ENCODE data around the gene MEX3A. TPM values are rescaled to one million over a fixed set of nuclear protein-coding genes. Genes with fewer than 3 reads are reported as not detected.

Gene MEX3A
- polyA plus RNA-seq, 2 of the 4 experiments (the other 2 are of a cell fraction): 1.8 to 4.9 TPM

DNA sequence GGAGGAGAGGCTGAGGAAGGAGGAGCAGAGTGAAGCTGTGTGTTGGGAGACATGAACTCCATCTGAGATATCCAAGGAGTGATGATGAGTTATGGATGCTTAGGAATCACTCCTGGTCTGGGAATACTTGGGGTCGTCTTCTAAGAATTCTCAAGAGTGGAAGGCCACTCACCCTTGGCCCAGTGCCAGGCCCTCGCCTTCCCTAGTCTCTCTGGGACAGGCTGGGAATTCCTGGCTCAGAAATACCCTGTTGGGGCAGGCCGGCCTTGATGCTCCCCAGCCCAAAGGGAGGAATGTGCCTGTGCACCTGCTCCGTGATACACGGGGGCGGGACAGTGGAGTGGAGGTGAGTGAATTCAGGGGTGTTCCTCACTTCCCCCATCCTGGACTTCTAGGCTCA is 19.6 kb upstream of the MEX3A start:
- DNase-seq (ENCODE audit: low read depth in 1 of 2, low spot score in 1 of 2): no peak
- POLR2A ChIA-PET: interaction anchor here (1.2 to 3.0 kb wide), 2 partner anchors 13 to 28 kb away, joined by 3 to 15 read pairs; partner anchors contain the start of gene LMNA
- 58% methylated on average over 6 of the region's 6 CpGs for WGBS (ENCODE audit: missing lambda C conversion rate)

DNA sequence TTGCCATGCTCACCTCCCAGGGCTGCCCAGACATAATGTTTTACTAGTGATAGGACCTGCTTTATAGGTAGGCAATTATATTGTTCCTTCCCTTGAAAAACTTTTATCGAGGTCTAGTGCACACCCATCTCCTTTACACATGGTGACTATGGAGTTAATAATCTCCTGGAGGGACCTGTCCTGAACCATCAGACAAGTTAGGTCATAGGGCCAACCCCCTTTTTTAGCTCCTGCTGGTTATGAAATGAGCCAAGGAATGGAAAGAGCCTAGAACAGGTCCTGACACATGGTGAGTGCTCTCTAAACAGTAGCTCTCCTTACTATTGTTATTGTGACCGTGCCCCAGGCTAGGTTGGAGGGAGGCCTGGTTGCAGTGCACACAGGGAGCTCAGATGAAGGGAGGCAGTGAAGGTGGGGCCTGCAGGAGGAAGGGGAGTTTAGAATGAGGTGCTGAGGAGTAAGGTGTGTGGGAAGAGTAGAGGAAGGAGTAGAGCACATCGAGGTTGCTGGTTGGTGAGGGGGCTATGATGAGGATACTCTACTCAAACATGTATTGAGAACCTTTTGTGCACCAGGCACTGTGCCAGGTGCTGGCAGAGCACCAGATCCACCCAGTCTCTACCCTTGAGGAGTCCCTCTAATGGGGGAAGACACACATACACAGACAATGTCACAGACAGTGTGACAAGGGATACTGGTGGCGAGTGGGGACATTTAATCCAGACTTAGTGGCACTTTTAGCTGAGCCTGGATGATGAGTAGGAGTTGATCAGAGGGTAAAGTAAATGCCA is 18.1 kb upstream of the MEX3A start:
- no peaks in the 10 kb centered on the region for H3K9me3 ChIP-seq
- ATAC-seq (no peak), DNase-seq (ENCODE audit: low read depth in 1 of 2, low spot score in 1 of 2) (no peak), FAIRE-seq (no peak)
- WGBS (ENCODE audit: missing lambda C conversion rate): 38% methylated on average over 4 of the region's 4 CpGs
- H3K27ac ChIP-seq: peak overlapping the region; percentile 48 to 92
- ChIA-PET POLR2A (interaction anchor here (0.6 to 1.6 kb wide), 4 partner anchors 14 to 237 kb away, joined by 3 to 9 read pairs (median 3); no protein-coding TSS in a partner anchor), CTCF (interaction anchor here (1.0 to 29.4 kb wide), 7 partner anchors 9 to 219 kb away, joined by 3 to 2239 read pairs (median 5); partner anchors contain the start of genes LMNA, SEMA4A and SLC25A44)
- peaks cover 78% of the 10 kb centered on the region for H3K4me1 ChIP-seq
- TF ChIP-seq, protein P1, sequence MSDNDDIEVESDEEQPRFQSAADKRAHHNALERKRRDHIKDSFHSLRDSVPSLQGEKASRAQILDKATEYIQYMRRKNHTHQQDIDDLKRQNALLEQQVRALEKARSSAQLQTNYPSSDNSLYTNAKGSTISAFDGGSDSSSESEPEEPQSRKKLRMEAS (IDR thresholded peaks at IDR 0.05): 0 out of 2 replicates have a peak, but pooled peaks have one; percentile 5
- TF ChIP-seq TFCP2L1 (CRISPR knock-in tag; IDR thresholded peaks at IDR 0.05): no peak
- H3K4me3 ChIP-seq: no peak overlapping the region
- peak overlapping the region; percentile 43 for H3K4me2 ChIP-seq

More for the DNA sequence above, 19.6 kb upstream of the MEX3A start:
- Histone ChIP-seq H3K4me3 (no peak overlapping the region), H3K9me3 (no peaks in the 10 kb centered on the region), H3K27ac (peak overlapping the region; percentile 48 to 92; a peak in 5 of 6 replicates), H3K4me2 (peak overlapping the region; percentile 43), H3K4me1 (peaks cover 75% of the 10 kb centered on the region)
- FAIRE-seq: no peak
- no peak for ATAC-seq
- CTCF ChIA-PET: interaction anchor here (1.2 to 29.4 kb wide), 5 partner anchors 10 to 122 kb away, joined by 4 to 2239 read pairs (median 8); partner anchors contain the start of genes LMNA and SEMA4A
- no peak for TF ChIP-seq JUN (IDR thresholded peaks at IDR 0.05)
- TF ChIP-seq, protein P2, sequence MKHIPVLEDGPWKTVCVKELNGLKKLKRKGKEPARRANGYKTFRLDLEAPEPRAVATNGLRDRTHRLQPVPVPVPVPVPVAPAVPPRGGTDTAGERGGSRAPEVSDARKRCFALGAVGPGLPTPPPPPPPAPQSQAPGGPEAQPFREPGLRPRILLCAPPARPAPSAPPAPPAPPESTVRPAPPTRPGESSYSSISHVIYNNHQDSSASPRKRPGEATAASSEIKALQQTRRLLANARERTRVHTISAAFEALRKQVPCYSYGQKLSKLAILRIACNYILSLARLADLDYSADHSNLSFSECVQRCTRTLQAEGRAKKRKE (CRISPR knock-in tag; IDR thresholded peaks at IDR 0.05; ENCODE audit: low read depth): no peak
- TF ChIP-seq FOSB (CRISPR knock-in tag; IDR thresholded peaks at IDR 0.05): no peak
- no peak for TF ChIP-seq RAD21 (conservative IDR thresholded peaks at IDR 0.05 in 1 of 2, IDR thresholded peaks at IDR 0.05 in 1 of 2)
- no peak for TF ChIP-seq CHD2 (IDR thresholded peaks at IDR 0.05; ENCODE audit: low read length, partially characterized antibody)
- TF ChIP-seq ESRRA (IDR thresholded peaks at IDR 0.05; ENCODE audit: borderline replicate concordance, low read length): no peak
- no peak for TF ChIP-seq TFCP2L1 (CRISPR knock-in tag; IDR thresholded peaks at IDR 0.05)
- TF ChIP-seq HOXB5 (CRISPR knock-in tag; IDR thresholded peaks at IDR 0.05): no peak
- no peak for TF ChIP-seq TP53 (CRISPR knock-in tag; IDR thresholded peaks at IDR 0.05)
- TF ChIP-seq EHMT2 (IDR thresholded peaks at IDR 0.05; ENCODE audit: low read depth): no peak
- TF ChIP-seq FOXS1 (CRISPR knock-in tag; IDR thresholded peaks at IDR 0.05): no peak
- no peak for TF ChIP-seq MAFK (IDR thresholded peaks at IDR 0.05; ENCODE audit: partially characterized antibody)
- no peak for TF ChIP-seq HDAC2 (IDR thresholded peaks at IDR 0.05)
- TF ChIP-seq RCOR1 (IDR thresholded peaks at IDR 0.05; ENCODE audit: low read depth, low read length): no peak
- TF ChIP-seq CEBPB (IDR thresholded peaks at IDR 0.05): no peak
- no peak for TF ChIP-seq EHF (CRISPR knock-in tag; IDR thresholded peaks at IDR 0.05)

DNA sequence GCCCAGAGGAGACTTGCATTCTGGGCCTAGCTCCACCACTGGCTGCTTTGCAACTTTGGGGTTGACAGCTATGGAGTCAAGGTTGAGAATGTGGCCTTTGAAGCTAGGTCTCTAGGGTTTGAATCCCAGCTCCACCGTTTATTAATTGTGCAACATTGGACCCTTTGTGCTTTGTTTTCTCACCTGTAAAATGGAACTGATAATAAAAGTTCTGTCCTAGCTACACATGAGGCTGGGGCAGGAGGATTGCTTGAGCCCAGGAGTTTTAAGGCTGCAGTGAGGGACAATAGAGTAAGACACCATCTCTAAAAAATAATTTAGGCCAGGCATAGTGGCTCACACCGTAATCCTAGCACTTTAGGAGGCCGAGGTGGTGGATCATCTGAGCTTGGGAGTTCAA is 17.0 kb upstream of the MEX3A start:
- WGBS (ENCODE audit: missing lambda C conversion rate): 78% methylated on average over 3 of the region's 3 CpGs
- H3K4me2 ChIP-seq: no peak overlapping the region
- POLR2A ChIA-PET: interaction anchor here (0.6 to 2.1 kb wide), 4 partner anchors 15 to 30 kb away, joined by 3 to 14 read pairs (median 6); partner anchors contain the start of gene LMNA

More for the DNA sequence above, 17.0 kb upstream of the MEX3A start:
- ATAC-seq (no peak), DNase-seq (ENCODE audit: low read depth in 1 of 2, low spot score in 1 of 2) (no peak), FAIRE-seq (no peak)
- Histone ChIP-seq H3K4me1 (peaks cover 69% of the 10 kb centered on the region), H3K4me3 (no peak overlapping the region), H3K9me3 (no peaks in the 10 kb centered on the region), H3K27ac (peak overlapping the region; percentile 17 to 91; a peak in 3 of 6 replicates)
- CTCF ChIA-PET: interaction anchor here (1.0 to 29.4 kb wide), 7 partner anchors 8 to 125 kb away, joined by 3 to 2239 read pairs (median 5); partner anchors contain the start of genes LMNA, SEMA4A and SLC25A44
- TF ChIP-seq RCOR1 (IDR thresholded peaks at IDR 0.05; ENCODE audit: low read depth, low read length): no peak
- TF ChIP-seq HEYL (CRISPR knock-in tag; IDR thresholded peaks at IDR 0.05): no peak
- no peak for TF ChIP-seq ZFP36 (IDR thresholded peaks at IDR 0.05; ENCODE audit: borderline replicate concordance, partially characterized antibody)
- TF ChIP-seq ZSCAN20 (CRISPR knock-in tag; IDR thresholded peaks at IDR 0.05): no peak
- TF ChIP-seq, protein P3, sequence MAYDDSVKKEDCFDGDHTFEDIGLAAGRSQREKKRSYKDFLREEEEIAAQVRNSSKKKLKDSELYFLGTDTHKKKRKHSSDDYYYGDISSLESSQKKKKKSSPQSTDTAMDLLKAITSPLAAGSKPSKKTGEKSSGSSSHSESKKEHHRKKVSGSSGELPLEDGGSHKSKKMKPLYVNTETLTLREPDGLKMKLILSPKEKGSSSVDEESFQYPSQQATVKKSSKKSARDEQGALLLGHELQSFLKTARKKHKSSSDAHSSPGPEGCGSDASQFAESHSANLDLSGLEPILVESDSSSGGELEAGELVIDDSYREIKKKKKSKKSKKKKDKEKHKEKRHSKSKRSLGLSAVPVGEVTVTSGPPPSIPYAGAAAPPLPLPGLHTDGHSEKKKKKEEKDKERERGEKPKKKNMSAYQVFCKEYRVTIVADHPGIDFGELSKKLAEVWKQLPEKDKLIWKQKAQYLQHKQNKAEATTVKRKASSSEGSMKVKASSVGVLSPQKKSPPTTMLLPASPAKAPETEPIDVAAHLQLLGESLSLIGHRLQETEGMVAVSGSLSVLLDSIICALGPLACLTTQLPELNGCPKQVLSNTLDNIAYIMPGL (CRISPR knock-in tag; IDR thresholded peaks at IDR 0.05; ENCODE audit: borderline replicate concordance): no peak
- no peak for TF ChIP-seq ESRRA (IDR thresholded peaks at IDR 0.05; ENCODE audit: borderline replicate concordance, low read length)

Measured in A549 (cell line).